Measurements from ENCODE around the gene SPC24. TPM values are rescaled to one million over a fixed set of nuclear protein-coding genes. Genes with fewer than 3 reads are reported as not detected.

Gene SPC24
- total RNA-seq, 1 experiment from 2014 or later = 33.9 TPM

DNA sequence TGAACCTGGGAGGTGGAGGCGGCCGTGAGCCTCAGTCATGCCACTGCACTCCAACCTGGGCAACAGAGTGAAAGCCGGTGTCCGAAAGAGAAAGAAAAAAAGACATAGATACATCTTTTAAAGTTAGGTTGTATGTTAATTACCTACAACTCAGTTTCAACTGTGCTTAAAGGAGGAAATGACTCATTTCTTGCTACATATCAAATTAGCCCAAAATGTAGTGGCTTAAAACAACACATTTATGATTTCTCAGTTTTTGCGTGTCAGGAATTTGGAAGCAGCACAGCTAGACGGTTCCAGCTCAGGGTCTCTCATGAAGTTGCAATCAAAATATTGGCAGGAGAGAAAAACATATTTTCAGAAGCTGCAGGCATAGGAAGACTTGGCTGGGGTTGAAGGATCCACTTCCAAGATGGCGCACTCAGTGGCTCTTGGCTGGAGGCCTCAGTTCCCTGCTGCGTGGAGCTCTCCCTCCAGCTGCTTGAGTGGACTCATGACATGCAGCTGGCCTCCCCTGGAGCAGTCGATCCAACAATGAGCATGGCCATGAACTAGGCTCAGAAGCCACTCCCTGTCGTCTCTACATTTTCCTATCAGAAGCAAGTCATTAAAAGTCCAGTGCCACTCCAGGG is 59.3 kb downstream of the SPC24 start:
- Histone ChIP-seq H3K27ac (ENCODE audit: low read depth, low read length) (peak overlapping the region; percentile 91), H3K4me2 (ENCODE audit: low read length) (peak overlapping the region; percentile 97)
- ATAC-seq = no peak

More for the DNA sequence above, 59.3 kb downstream of the SPC24 start:
- DNase-seq (ENCODE audit: low read depth, low spot score) = no peak
- Histone ChIP-seq H3K27me3 (ENCODE audit: insufficient read depth, low read length) (no peaks in the 10 kb centered on the region), H4K20me1 (ENCODE audit: insufficient read depth) (no peaks in the 10 kb centered on the region), H3K4me1 (ENCODE audit: control insufficient read depth in 1 of 2, insufficient read depth in 2 of 2, low read length in 2 of 2) (peaks cover 51 to 63% of the 10 kb centered on the region in 2 experiments), H3K9ac (ENCODE audit: low read length) (no peak overlapping the region), H3K36me3 (ENCODE audit: control insufficient read depth in 1 of 2, insufficient read depth in 2 of 2, low read length in 2 of 2) (peaks cover 20 to 38% of the 10 kb centered on the region in 2 experiments; a peak in 3 of 4 replicates), H3K79me2 (ENCODE audit: insufficient read depth, low read length) (peaks cover 98% of the 10 kb centered on the region), H3K9me3 (ENCODE audit: control insufficient read depth in 1 of 2, insufficient read depth in 1 of 2, low read depth in 1 of 2, low read length in 2 of 2) (no peaks in the 10 kb centered on the region), H3K4me3 (replicated peaks in 1 of 2; ENCODE audit: low read depth in 1 of 2, low read length in 2 of 2) (no peak overlapping the region), H3K9me2 (ENCODE audit: insufficient read depth) (no peaks in the 10 kb centered on the region), H2AFZ (ENCODE audit: low read depth, low read length, poor library complexity, severe bottlenecking) (no peak overlapping the region)
- ChIA-PET CTCF (no interaction called here), RAD21 (ENCODE audit: low non-redundant PET in 1 of 2, low total read pairs in 2 of 2, uncharacterized antibody in 2 of 2, unreplicated experiment in 2 of 2) (interaction anchor here in 1 of 2 experiments (0.7 kb wide), 1 partner anchor 60 kb away, joined by 3 read pairs; no protein-coding TSS in a partner anchor), POLR2A (no interaction called here)
- TF ChIP-seq TCF7L2 (IDR thresholded peaks at IDR 0.05; ENCODE audit: borderline replicate concordance, extremely low read depth, insufficient read depth, insufficient read length) (no peak), SIN3A (IDR thresholded peaks at IDR 0.05; ENCODE audit: low read depth) (no peak), POLR2AphosphoS5 (IDR thresholded peaks at IDR 0.05; ENCODE audit: low read depth, low read length) (no peak), ELF1 (IDR thresholded peaks at IDR 0.05; ENCODE audit: borderline replicate concordance, low read depth) (no peak), FOSL1 (IDR thresholded peaks at IDR 0.05; ENCODE audit: low read depth) (no peak), ZFX (IDR thresholded peaks at IDR 0.05) (no peak), ZNF274 (IDR thresholded peaks at IDR 0.05; ENCODE audit: low read depth, low read length) (no peak), SRF (IDR thresholded peaks at IDR 0.05; ENCODE audit: low read depth) (no peak), SP1 (IDR thresholded peaks at IDR 0.05; ENCODE audit: low read depth) (no peak), RAD21 (IDR thresholded peaks at IDR 0.05; ENCODE audit: low read depth) (no peak)
- TF ChIP-seq, protein P1, sequence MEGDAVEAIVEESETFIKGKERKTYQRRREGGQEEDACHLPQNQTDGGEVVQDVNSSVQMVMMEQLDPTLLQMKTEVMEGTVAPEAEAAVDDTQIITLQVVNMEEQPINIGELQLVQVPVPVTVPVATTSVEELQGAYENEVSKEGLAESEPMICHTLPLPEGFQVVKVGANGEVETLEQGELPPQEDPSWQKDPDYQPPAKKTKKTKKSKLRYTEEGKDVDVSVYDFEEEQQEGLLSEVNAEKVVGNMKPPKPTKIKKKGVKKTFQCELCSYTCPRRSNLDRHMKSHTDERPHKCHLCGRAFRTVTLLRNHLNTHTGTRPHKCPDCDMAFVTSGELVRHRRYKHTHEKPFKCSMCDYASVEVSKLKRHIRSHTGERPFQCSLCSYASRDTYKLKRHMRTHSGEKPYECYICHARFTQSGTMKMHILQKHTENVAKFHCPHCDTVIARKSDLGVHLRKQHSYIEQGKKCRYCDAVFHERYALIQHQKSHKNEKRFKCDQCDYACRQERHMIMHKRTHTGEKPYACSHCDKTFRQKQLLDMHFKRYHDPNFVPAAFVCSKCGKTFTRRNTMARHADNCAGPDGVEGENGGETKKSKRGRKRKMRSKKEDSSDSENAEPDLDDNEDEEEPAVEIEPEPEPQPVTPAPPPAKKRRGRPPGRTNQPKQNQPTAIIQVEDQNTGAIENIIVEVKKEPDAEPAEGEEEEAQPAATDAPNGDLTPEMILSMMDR (IDR thresholded peaks at IDR 0.05 in 2 of 3, conservative IDR thresholded peaks at IDR 0.05 in 1 of 3; ENCODE audit: borderline replicate concordance in 1 of 3, insufficient read depth in 1 of 3, low read depth in 2 of 3, low read length in 2 of 3) = no peak
- TF ChIP-seq, protein P2, sequence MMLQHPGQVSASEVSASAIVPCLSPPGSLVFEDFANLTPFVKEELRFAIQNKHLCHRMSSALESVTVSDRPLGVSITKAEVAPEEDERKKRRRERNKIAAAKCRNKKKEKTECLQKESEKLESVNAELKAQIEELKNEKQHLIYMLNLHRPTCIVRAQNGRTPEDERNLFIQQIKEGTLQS (IDR thresholded peaks at IDR 0.05) = no peak
- no TSS peak for BruUV-seq (replicated peaks)
- intact Hi-C loops (cut with micrococcal nuclease) = loop anchor here (5.0 kb wide), 1 partner anchor 159 kb away; no protein-coding TSS in a partner anchor

Small RNA genes lying within 50 kb of the gene (microRNA-seq; reads per million reads assigned to microRNA genes)
- gene MIR6886 (ENCODE audit: borderline number of aligned reads) = 8.5 reads per million, percentile 24 among the genes with 10 or more reads in this experiment

Other genes with a start within 250 kb of the SPC24 start
- 44.7 TPM for gene YIPF2, start 227.1 kb downstream of the SPC24 start, total RNA-seq (2021; ENCODE audit: unreplicated experiment)
- 20.3 TPM for gene TIMM29, start 227.0 kb downstream of the SPC24 start, total RNA-seq (2021; ENCODE audit: unreplicated experiment)
- gene SMARCA4, start 194.8 kb downstream of the SPC24 start, total RNA-seq (2021; ENCODE audit: unreplicated experiment) = 116 TPM
- 92.4 TPM for gene LDLR, start 66.3 kb downstream of the SPC24 start, total RNA-seq (2021; ENCODE audit: unreplicated experiment)
- gene KANK2, start 41.8 kb upstream of the SPC24 start, total RNA-seq (2021; ENCODE audit: unreplicated experiment) = 43.6 TPM
- not detected for gene ANGPTL8, start 83.8 kb upstream of the SPC24 start, total RNA-seq (2021; ENCODE audit: unreplicated experiment)
- 82.4 TPM for gene DOCK6, start 106.7 kb upstream of the SPC24 start, total RNA-seq (2021; ENCODE audit: unreplicated experiment)
- not detected for gene TSPAN16, start 140.4 kb upstream of the SPC24 start, total RNA-seq (2021; ENCODE audit: unreplicated experiment)
- gene RAB3D, start 183.9 kb upstream of the SPC24 start, total RNA-seq (2021; ENCODE audit: unreplicated experiment) = 28.9 TPM
- gene TMEM205, start 190.5 kb upstream of the SPC24 start, total RNA-seq (2021; ENCODE audit: unreplicated experiment) = 55.9 TPM
- 7.7 TPM for gene CCDC159, start 190.7 kb upstream of the SPC24 start, total RNA-seq (2021; ENCODE audit: unreplicated experiment)
- 23.2 TPM for gene PLPPR2, start 199.7 kb upstream of the SPC24 start, total RNA-seq (2021; ENCODE audit: unreplicated experiment)
- gene SWSAP1, start 218.9 kb upstream of the SPC24 start, total RNA-seq (2021; ENCODE audit: unreplicated experiment) = 2.5 TPM
- gene EPOR, start 228.5 kb upstream of the SPC24 start, total RNA-seq (2021; ENCODE audit: unreplicated experiment) = 15.3 TPM

All from HCT116 (cell line).